ENCODE measurements around the gene CSE1L.
"Not testable (repeated sequence)": the region's sequence is repeated elsewhere in the genome, so short reads cannot be mapped to it uniquely, and the experiment has no call there.

CSE1L gene

DNA sequence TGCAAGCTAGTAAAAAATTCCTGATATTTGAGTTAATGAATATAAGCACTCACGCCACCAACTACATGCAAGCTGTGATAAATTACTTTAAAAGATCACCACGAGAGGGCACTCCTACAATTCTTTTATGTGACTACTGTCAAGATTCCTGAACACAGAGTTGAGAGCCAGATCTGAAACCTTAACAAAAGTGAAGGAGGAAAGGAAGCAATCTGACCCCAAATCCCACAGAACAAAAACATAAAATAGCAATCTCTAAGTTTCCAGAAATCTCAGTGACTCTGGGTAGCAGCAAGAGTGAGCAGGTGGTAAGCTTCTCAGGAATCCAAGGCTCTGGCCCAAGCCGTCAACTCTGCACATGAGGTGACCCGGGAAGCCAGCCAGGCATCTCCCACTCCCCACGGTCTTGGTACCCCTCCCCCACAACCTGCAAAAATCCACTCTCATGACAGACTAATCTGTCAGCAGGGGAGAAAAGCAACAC is 86.9 kb downstream of the CSE1L start:
- DNase-seq: no peak

DNA sequence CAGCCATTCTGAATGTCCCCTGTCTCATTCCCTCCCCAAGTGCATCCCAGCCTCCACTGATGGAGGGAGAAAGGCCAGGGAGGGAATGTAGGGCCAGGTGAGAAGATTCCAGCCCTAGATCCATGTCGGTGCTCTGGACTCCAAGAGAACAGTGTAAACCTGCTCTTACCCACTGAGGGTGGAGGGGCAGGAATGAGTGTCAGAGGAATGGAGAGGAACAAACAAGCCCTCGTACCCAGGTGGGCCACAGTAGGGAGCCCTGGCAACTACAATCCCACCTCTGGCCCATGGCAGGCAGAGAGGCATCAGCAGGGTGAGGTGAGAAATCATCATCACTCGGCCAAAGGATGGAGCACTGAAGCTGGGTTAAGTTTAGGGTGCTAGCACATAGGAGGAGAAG is 87.5 kb downstream of the CSE1L start:
- no peak for DNase-seq

- DNase-seq: not testable (repeated sequence)
Measured at GRCh38 chr20:49134797-49135196, 88.7 kb downstream of the CSE1L start.

- DNase-seq: no peak
Measured at GRCh38 chr20:49136817-49137571, 90.9 kb downstream of the CSE1L start.

GRCh38 chr20:49138431-49138830 is 92.3 kb downstream of the CSE1L start:
- no peak for DNase-seq

DNA sequence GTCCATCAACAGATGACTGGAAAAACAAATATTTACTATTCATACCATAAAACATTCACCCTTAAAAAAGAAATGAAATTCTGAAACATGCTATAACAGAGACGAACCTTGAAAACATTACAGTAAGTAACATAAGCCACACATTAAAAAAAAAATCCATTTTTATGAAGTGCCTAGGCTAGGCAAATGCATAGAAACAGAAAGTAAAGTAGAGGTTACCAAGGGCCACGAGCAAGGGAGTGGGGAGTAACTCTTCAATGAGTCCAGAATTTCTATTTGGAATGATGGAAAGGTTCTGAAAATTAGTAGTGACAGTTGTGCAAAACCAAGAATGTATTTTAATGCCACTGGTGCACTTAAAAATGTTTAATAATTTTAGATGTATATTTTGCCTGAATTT is 94.3 kb downstream of the CSE1L start:
- DNase-seq: no peak

DNA sequence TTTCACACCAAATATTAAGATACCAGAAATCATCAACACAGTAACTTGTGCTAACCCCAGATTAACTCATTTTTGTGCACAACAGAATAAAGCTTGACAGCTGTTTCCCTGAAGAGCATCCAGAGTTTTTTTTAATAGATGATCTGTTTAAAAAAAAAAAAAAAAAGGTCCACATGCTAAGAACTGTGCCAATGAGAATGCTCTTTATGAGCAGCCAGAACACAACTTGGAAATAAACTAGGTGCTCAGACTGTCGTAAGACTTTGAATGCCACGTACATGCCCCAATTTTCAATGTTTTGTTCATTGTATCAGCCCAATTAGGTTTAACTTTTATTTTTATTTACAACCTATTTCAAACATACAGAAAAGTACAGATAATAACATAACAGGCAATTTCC is 94.7 kb downstream of the CSE1L start:
- DNase-seq: no peak
